H9 (cell line): Measurements from ENCODE around the gene GATC. TPM values are rescaled to one million over a fixed set of nuclear protein-coding genes. Genes with fewer than 3 reads are reported as not detected.

Experiments
- DNase-seq: peaks from one replicate; pipeline ENCODE4 v3.0.0-alpha.2; 2017
- H2AFZ ChIP-seq: one replicate; pipeline ENCODE4 v1.6.1; 2013; ENCODE audit warnings: mild to moderate bottlenecking, low read length, control low read depth, moderate library complexity
- H2AK5ac ChIP-seq: 2 replicates; pipeline ENCODE4 v1.6.1; 2013; ENCODE audit warnings: low read length, control low read depth, mixed read lengths; ENCODE audit not compliant: insufficient read length
- H2BK120ac ChIP-seq: one replicate; pipeline ENCODE4 v1.6.1; 2013; ENCODE audit warnings: low read depth, mild to moderate bottlenecking, low read length, control low read depth, inconsistent platforms; ENCODE audit not compliant: poor library complexity, severe bottlenecking
- H2BK12ac ChIP-seq: 2 replicates; pipeline ENCODE4 v1.6.1; 2013; ENCODE audit warnings: low read length, control low read depth, mixed read lengths, low read depth; ENCODE audit not compliant: insufficient read length
- H2BK15ac ChIP-seq: 2 replicates; pipeline ENCODE4 v1.6.1; 2013; ENCODE audit warnings: low read depth, low read length, control low read depth
- H2BK20ac ChIP-seq: one replicate; pipeline ENCODE4 v1.6.1; 2013; ENCODE audit warnings: low read depth, mild to moderate bottlenecking, low read length, control low read depth, inconsistent platforms; ENCODE audit not compliant: poor library complexity, severe bottlenecking
- H2BK5ac ChIP-seq: 2 replicates; pipeline ENCODE4 v1.6.1; 2013; ENCODE audit warnings: low read length, control low read depth, mixed read lengths; ENCODE audit not compliant: insufficient read length
- H3K14ac ChIP-seq: 2 replicates; pipeline ENCODE4 v1.6.1; 2013; ENCODE audit warnings: low read length, control low read depth; ENCODE audit not compliant: insufficient read depth
- H3K18ac ChIP-seq: 2 replicates; pipeline ENCODE4 v1.6.1; 2013; ENCODE audit warnings: low read depth, mild to moderate bottlenecking, mixed read lengths, low read length, control low read depth; ENCODE audit not compliant: insufficient read length
- H3K23ac ChIP-seq: 2 replicates; pipeline ENCODE4 v1.6.1; 2013; ENCODE audit warnings: low read length, control low read depth, mixed read lengths, low read depth; ENCODE audit not compliant: insufficient read length
- H3K23me2 ChIP-seq: 2 replicates; pipeline ENCODE4 v1.6.1; 2013; ENCODE audit warnings: low read depth, mild to moderate bottlenecking, mixed read lengths, low read length, control low read depth; ENCODE audit not compliant: insufficient read length, poor library complexity, severe bottlenecking
- H3K27ac ChIP-seq: 2 replicates; pipeline ENCODE4 v1.5.1; 2013; ENCODE audit warnings: low read length, control low read depth, mixed read lengths, low read depth; ENCODE audit not compliant: insufficient read length
- H3K27me3 ChIP-seq: 2 replicates; pipeline ENCODE4 v1.6.1; 2013; ENCODE audit warnings: low read length, control low read depth, inconsistent platforms; ENCODE audit not compliant: insufficient read depth
- H3K4ac ChIP-seq: 2 replicates; pipeline ENCODE4 v1.6.1; 2013; ENCODE audit warnings: low read depth, mild to moderate bottlenecking, control low read depth, inconsistent platforms, low read length, moderate library complexity
- H3K4me1 ChIP-seq: 2 replicates; pipeline ENCODE4 v1.6.1; 2013; ENCODE audit warnings: low read length, control low read depth, inconsistent platforms; ENCODE audit not compliant: insufficient read depth
- H3K4me2 ChIP-seq: 2 replicates; pipeline ENCODE4 v1.6.1; 2013; ENCODE audit warnings: low read length, control low read depth, mixed read lengths; ENCODE audit not compliant: insufficient read length, insufficient read depth
- H3K56ac ChIP-seq: 2 replicates; pipeline ENCODE4 v1.6.1; 2013; ENCODE audit warnings: low read depth, mild to moderate bottlenecking, mixed read lengths, low read length, control low read depth; ENCODE audit not compliant: insufficient read length
- H3K79me1 ChIP-seq: 2 replicates; pipeline ENCODE4 v1.6.1; 2013; ENCODE audit warnings: low read depth, mild to moderate bottlenecking, moderate library complexity, low read length, control low read depth, inconsistent platforms; ENCODE audit not compliant: insufficient read depth, poor library complexity, severe bottlenecking
- H3K79me2 ChIP-seq: 2 replicates; pipeline ENCODE4 v1.6.1; 2013; ENCODE audit warnings: low read length, control low read depth, inconsistent platforms; ENCODE audit not compliant: insufficient read depth
- H3K9ac ChIP-seq: 2 replicates; pipeline ENCODE4 v1.6.1; 2013; ENCODE audit warnings: low read length, control low read depth, mixed read lengths; ENCODE audit not compliant: insufficient read length; ENCODE audit errors: extremely low read depth
- H3K9me3 ChIP-seq: one replicate; pipeline ENCODE4 v1.6.1; 2013; ENCODE audit warnings: low read depth, low read length, inconsistent platforms; ENCODE audit not compliant: control insufficient read depth
- H3T11ph ChIP-seq: one replicate; pipeline ENCODE4 v1.6.1; 2013; ENCODE audit warnings: mild to moderate bottlenecking, low read length, control low read depth, inconsistent platforms
- H4K20me1 ChIP-seq: one replicate; pipeline ENCODE4 v1.6.1; 2013; ENCODE audit not compliant: control insufficient read depth, insufficient read length, insufficient read depth
- H4K5ac ChIP-seq: 2 replicates; pipeline ENCODE4 v1.6.1; 2013; ENCODE audit warnings: low read depth, mild to moderate bottlenecking, mixed read lengths, low read length, control low read depth; ENCODE audit not compliant: insufficient read length
- H4K8ac ChIP-seq: replicated peaks from 2 replicates; pipeline ENCODE4 v1.6.1; 2013; ENCODE audit warnings: low read length, control low read depth, mixed read lengths, low read depth; ENCODE audit not compliant: insufficient read length
- H4K91ac ChIP-seq: 2 replicates; pipeline ENCODE4 v1.6.1; 2013; ENCODE audit warnings: low read depth, mild to moderate bottlenecking, moderate library complexity, mixed read lengths, low read length, control low read depth; ENCODE audit not compliant: insufficient read length
- H3K27ac Mint-ChIP-seq, 3 experiments: 2 replicates in 2 of 3; 3 replicates in 1 of 3; pipeline ENCODE4 v1.8.0; 2020 to 2021; ENCODE audit warnings: mixed read lengths in 3 of 3, mild to moderate bottlenecking in 1 of 3, moderate library complexity in 1 of 3
- H3K27me3 Mint-ChIP-seq: 2 replicates; pipeline ENCODE4 v1.8.0; 2021; ENCODE audit warnings: low read depth, mild to moderate bottlenecking, moderate library complexity, mixed read lengths
- H3K36me3 Mint-ChIP-seq, 3 experiments: 2 replicates in 2 of 3; 3 replicates in 1 of 3; pipeline ENCODE4 v1.8.0; 2020 to 2021; ENCODE audit warnings: low read depth in 3 of 3, mixed read lengths in 3 of 3; ENCODE audit not compliant: insufficient read depth in 1 of 3
- H3K4me1 Mint-ChIP-seq, 2 experiments: 2 replicates each; pipeline ENCODE4 v1.8.0; 2020; ENCODE audit warnings: mixed read lengths in 2 of 2
- H3K4me3 Mint-ChIP-seq, 2 experiments: 2 replicates in 1 of 2; 3 replicates in 1 of 2; pipeline ENCODE4 v1.8.0; 2020 to 2021; ENCODE audit warnings: mild to moderate bottlenecking in 2 of 2, mixed read lengths in 2 of 2, moderate library complexity in 1 of 2
- H3K9me3 Mint-ChIP-seq, 2 experiments: 2 replicates in 1 of 2; 3 replicates in 1 of 2; pipeline ENCODE4 v1.8.0; 2020; ENCODE audit warnings: mild to moderate bottlenecking in 2 of 2, mixed read lengths in 2 of 2, moderate library complexity in 1 of 2
- WGBS: extraction: QIAGEN DNeasy Blood & Tissue Kit; methylation state at CpG from one replicate; pipeline ENCODE4 v1.1.7; 2013; ENCODE audit warnings: missing lambda C conversion rate, low lambda C conversion rate, mixed read lengths; ENCODE audit not compliant: insufficient read length; ENCODE audit errors: extremely low coverage; 5-methylcytosine and 5-hydroxymethylcytosine counted together
- total RNA-seq: library from RNA; stranded (reverse); gene quantifications from 2 replicates; pipeline ENCODE4 v1.2.1, GENCODE V29; 2021
- TF ChIP-seq, protein P1 (sequence below): fragments of 200-600 bp; sonication (generic); conservative IDR thresholded peaks from 3 replicates; pipeline ENCODE4 v1.8.0; 2021; ENCODE audit warnings: antibody characterized with exemption, mild to moderate bottlenecking

The GATC gene
- total RNA-seq, 1 experiment from 2014 or later: 25.9 TPM

DNA sequence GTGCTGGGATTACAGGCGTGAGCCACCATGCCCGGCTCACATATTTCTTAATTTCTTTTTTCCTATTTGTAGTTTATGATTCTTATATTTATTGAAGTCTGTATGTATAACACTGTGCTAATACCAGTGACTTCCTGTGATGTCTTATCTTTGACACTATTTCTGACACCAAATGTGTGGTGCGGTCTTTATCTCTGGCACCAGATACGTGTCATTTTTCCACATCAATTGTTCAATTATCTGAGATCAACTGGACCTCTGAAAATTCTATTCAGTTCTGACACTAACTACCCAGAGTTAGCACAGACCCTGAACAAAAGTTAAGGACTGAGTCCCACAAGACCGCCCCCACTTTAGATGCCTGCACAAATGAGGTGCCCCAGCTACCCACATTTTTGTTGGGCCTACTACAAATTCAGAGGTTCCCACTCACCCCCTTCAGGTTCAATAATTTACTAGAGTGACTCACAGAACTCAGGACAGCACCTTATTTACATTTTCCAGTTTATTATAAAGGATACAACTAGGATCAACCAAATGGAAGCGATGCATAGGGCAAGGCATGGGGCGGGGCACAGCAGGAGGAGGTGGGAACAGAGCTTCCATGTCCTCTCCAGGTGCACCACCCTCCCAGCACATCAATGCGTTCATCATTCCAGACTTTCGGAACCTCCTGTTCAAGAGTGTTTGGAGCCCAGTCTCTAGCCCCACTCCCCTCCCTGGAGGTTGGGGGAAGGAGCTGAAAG lies 35.0 kb downstream of the GATC start:
- Histone ChIP-seq H3K4me2 (no peak overlapping the region), H4K91ac (no peak overlapping the region), H3K9ac (no peak overlapping the region), H3T11ph (no peak overlapping the region), H3K56ac (no peak overlapping the region), H2BK15ac (no peak overlapping the region), H3K14ac (no peak overlapping the region), H3K79me1 (no peaks in the 10 kb centered on the region), H2BK120ac (no peak overlapping the region), H2BK12ac (no peak overlapping the region), H3K4me1 (no peaks in the 10 kb centered on the region; the same call in 1 of the 2 replicates), H2BK20ac (no peak overlapping the region), H2AK5ac (no peak overlapping the region), H3K4ac (no peak overlapping the region), H3K79me2 (no peaks in the 10 kb centered on the region), H2AFZ (no peak overlapping the region), H3K23ac (no peak overlapping the region), H3K27me3 (no peaks in the 10 kb centered on the region), H3K9me3 (no peaks in the 10 kb centered on the region), H3K27ac (no peak overlapping the region), H4K5ac (no peak overlapping the region), H4K8ac (no peak overlapping the region), H3K23me2 (no peaks in the 10 kb centered on the region), H4K20me1 (no peaks in the 10 kb centered on the region), H2BK5ac (no peak overlapping the region), H3K18ac (no peak overlapping the region)
- Mint-ChIP-seq H3K4me1 (peaks cover 7 to 8% of the 10 kb centered on the region in 2 experiments), H3K27ac (peak overlapping the region in 1 of 3 experiments; percentile 87; a peak in 1 of 7 replicates), H3K4me3 (no peak overlapping the region), H3K27me3 (no peaks in the 10 kb centered on the region), H3K36me3 (no peaks in the 10 kb centered on the region; a peak in 2 of 7 replicates), H3K9me3 (no peaks in the 10 kb centered on the region)
- no CpG with 5 or more reads among the region's 9 CpGs for WGBS
- no peak for DNase-seq
- TF ChIP-seq, protein P1, sequence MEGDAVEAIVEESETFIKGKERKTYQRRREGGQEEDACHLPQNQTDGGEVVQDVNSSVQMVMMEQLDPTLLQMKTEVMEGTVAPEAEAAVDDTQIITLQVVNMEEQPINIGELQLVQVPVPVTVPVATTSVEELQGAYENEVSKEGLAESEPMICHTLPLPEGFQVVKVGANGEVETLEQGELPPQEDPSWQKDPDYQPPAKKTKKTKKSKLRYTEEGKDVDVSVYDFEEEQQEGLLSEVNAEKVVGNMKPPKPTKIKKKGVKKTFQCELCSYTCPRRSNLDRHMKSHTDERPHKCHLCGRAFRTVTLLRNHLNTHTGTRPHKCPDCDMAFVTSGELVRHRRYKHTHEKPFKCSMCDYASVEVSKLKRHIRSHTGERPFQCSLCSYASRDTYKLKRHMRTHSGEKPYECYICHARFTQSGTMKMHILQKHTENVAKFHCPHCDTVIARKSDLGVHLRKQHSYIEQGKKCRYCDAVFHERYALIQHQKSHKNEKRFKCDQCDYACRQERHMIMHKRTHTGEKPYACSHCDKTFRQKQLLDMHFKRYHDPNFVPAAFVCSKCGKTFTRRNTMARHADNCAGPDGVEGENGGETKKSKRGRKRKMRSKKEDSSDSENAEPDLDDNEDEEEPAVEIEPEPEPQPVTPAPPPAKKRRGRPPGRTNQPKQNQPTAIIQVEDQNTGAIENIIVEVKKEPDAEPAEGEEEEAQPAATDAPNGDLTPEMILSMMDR: no peak
